HCT116 (cell line): ENCODE results near the gene AFAP1. TPM values are rescaled to one million over a fixed set of nuclear protein-coding genes. Genes with fewer than 3 reads are reported as not detected.

ENCODE experiments used
- ATAC-seq: fragments of 200-7000 bp; cut with Tn5 transposase; 2 replicates; pipeline ENCODE4 v1.9.1; 2020; ENCODE audit warnings: mild to moderate bottlenecking, moderate library complexity
- BruUV-seq: library from RNA; stranded (reverse); fragments of 400-500 nt; replicated peaks from 2 replicates; lab custom pipeline; 2021; lab: Mats Ljungman, UMichigan
- CTCF ChIA-PET: fragments of 300-600 bp; sonication (Branson Sonifier 250); formaldehyde crosslinking; loops from one replicate; lab custom pipeline; 2021; ENCODE audit warnings: antibody characterized with exemption; lab: Charles Lee
- POLR2A ChIA-PET: fragments of 300-600, 350-600 bp; sonication (Branson Sonifier 250); formaldehyde crosslinking; loops from one replicate; lab custom pipeline; 2021; ENCODE audit warnings: antibody characterized with exemption; lab: Charles Lee
- RAD21 ChIA-PET, 2 experiments: fragments of 300-600 bp; sonication (Branson Sonifier 250); formaldehyde crosslinking; loops; one replicate each; lab custom pipeline; 2023; ENCODE audit warnings: low total read pairs in 2 of 2; ENCODE audit not compliant: uncharacterized antibody in 2 of 2, unreplicated experiment in 2 of 2, low non-redundant PET in 1 of 2; lab: Charles Lee
- DNase-seq: peaks from one replicate; pipeline ENCODE4 v3.0.0-alpha.2; 2010; ENCODE audit warnings: low read depth, low spot score
- H2AFZ ChIP-seq: fragments of 200-600 bp; shearing (Covaris generic), sonication (generic); 2 replicates; pipeline ENCODE4 v1.6.1; 2017; ENCODE audit warnings: low read depth, mixed run types, mixed read lengths, antibody characterized with exemption, low read length; ENCODE audit not compliant: poor library complexity, severe bottlenecking
- H3K27ac ChIP-seq: 2 replicates; pipeline ENCODE4 v1.5.1; 2012; ENCODE audit warnings: low read depth, low read length
- H3K27me3 ChIP-seq: fragments of 200-600 bp; sonication (generic); 2 replicates; pipeline ENCODE4 v1.6.1; 2016; ENCODE audit warnings: mixed run types, low read length, mixed read lengths; ENCODE audit not compliant: insufficient read depth
- H3K36me3 ChIP-seq, 2 experiments: fragments of 200-500 bp in 1 of 2; fragments of 200-600 bp in 1 of 2; sonication (Bioruptor generic) in 1 of 2; sonication (generic) in 1 of 2; 2 replicates each; pipeline versions ENCODE4 v1.5.1 to v1.6.1; 2014 to 2016; ENCODE audit warnings: low read length in 2 of 2, inconsistent platforms in 1 of 2, mixed read lengths in 1 of 2, mixed run types in 1 of 2; ENCODE audit not compliant: insufficient read depth in 2 of 2, control insufficient read depth in 1 of 2
- H3K4me1 ChIP-seq, 2 experiments: fragments of 200-600 bp in 1 of 2; sonication (generic) in 1 of 2; 2 replicates each; pipeline versions ENCODE4 v1.5.1 to v1.6.1; 2012 to 2017; ENCODE audit warnings: low read length in 2 of 2, inconsistent platforms in 1 of 2, mild to moderate bottlenecking in 1 of 2, mixed read lengths in 1 of 2, mixed run types in 1 of 2, moderate library complexity in 1 of 2; ENCODE audit not compliant: insufficient read depth in 2 of 2, control insufficient read depth in 1 of 2
- H3K4me2 ChIP-seq: fragments of 200-600 bp; sonication (generic); 2 replicates; pipeline ENCODE4 v1.6.1; 2017; ENCODE audit warnings: mixed run types, low read length, mixed read lengths
- H3K4me3 ChIP-seq, 2 experiments: fragments of 200-600 bp in 1 of 2; sonication (generic) in 1 of 2; replicated peaks in 1 of 2; 2 replicates each; pipeline ENCODE4 v1.5.1; 2011 to 2016; ENCODE audit warnings: low read length in 2 of 2, control low read depth in 1 of 2, low read depth in 1 of 2, mild to moderate bottlenecking in 1 of 2, mixed read lengths in 1 of 2, mixed run types in 1 of 2
- H3K79me2 ChIP-seq: fragments of 200-600 bp; sonication (generic); 2 replicates; pipeline ENCODE4 v1.6.1; 2017; ENCODE audit warnings: mild to moderate bottlenecking, mixed run types, low read length, moderate library complexity, mixed read lengths; ENCODE audit not compliant: insufficient read depth
- H3K9ac ChIP-seq: fragments of 200-600 bp; sonication (generic); 2 replicates; pipeline ENCODE4 v1.6.1; 2016; ENCODE audit warnings: low read length, mixed read lengths
- H3K9me2 ChIP-seq: fragments of 200-600 bp; sonication (generic), shearing (Covaris generic); 2 replicates; pipeline ENCODE4 v1.6.1; 2017; ENCODE audit warnings: mixed run types, mild to moderate bottlenecking, moderate library complexity; ENCODE audit not compliant: insufficient read depth
- H3K9me3 ChIP-seq, 2 experiments: fragments of 200-500 bp in 1 of 2; fragments of 200-600 bp in 1 of 2; sonication (Bioruptor generic) in 1 of 2; sonication (generic) in 1 of 2; 2 replicates each; pipeline ENCODE4 v1.6.1; 2014 to 2017; ENCODE audit warnings: low read length in 2 of 2, mixed read lengths in 2 of 2, inconsistent platforms in 1 of 2, low read depth in 1 of 2, mild to moderate bottlenecking in 1 of 2, mixed run types in 1 of 2, moderate library complexity in 1 of 2; ENCODE audit not compliant: control insufficient read depth in 1 of 2, insufficient read depth in 1 of 2
- H4K20me1 ChIP-seq: fragments of 200-600 bp; sonication (generic), shearing (Covaris generic); 2 replicates; pipeline ENCODE4 v1.6.1; 2017; ENCODE audit warnings: mixed run types, mild to moderate bottlenecking, moderate library complexity; ENCODE audit not compliant: insufficient read depth
- CBX3 ChIP-seq: IDR thresholded peaks from 2 replicates; pipeline ENCODE4 v1.6.1; 2012; ENCODE audit warnings: low read depth
- EGR1 ChIP-seq: IDR thresholded peaks from 2 replicates; pipeline ENCODE4 v1.6.1; 2012; ENCODE audit warnings: low read depth
- MAX ChIP-seq: IDR thresholded peaks from 2 replicates; pipeline ENCODE4 v1.6.1; 2012
- RAD21 ChIP-seq: IDR thresholded peaks from 2 replicates; pipeline ENCODE4 v1.6.1; 2012; ENCODE audit warnings: low read depth, mild to moderate bottlenecking
- intact Hi-C: fragments of 100-400 bp; cut with micrococcal nuclease; formaldehyde crosslinking; loops from 2 replicates; pipeline ENCODE4 v1.10.0; 2022
- total RNA-seq: library from RNA; stranded (reverse); gene quantifications from one replicate; pipeline ENCODE4 v1.2.1, GENCODE V29; 2021; ENCODE audit not compliant: unreplicated experiment

Gene AFAP1
- total RNA-seq, 1 experiment from 2014 or later: 19.4 TPM

- no peak overlapping the region for H2AFZ ChIP-seq
- ChIA-PET CTCF (no interaction called here), POLR2A (no interaction called here), RAD21 (no interaction called here)
- DNase-seq (no peak), ATAC-seq (no peak)
- no peaks in the 10 kb centered on the region for H3K9me2 ChIP-seq
- no peaks in the 10 kb centered on the region for H4K20me1 ChIP-seq
- H3K27me3 ChIP-seq: no peaks in the 10 kb centered on the region
- BruUV-seq: no TSS peak
- no peak overlapping the region for H3K4me3 ChIP-seq
- no peak overlapping the region for H3K4me2 ChIP-seq
- no peaks in the 10 kb centered on the region for H3K36me3 ChIP-seq
- no peaks in the 10 kb centered on the region for H3K4me1 ChIP-seq
- H3K9me3 ChIP-seq: no peaks in the 10 kb centered on the region
- H3K79me2 ChIP-seq: peaks cover 14% of the 10 kb centered on the region
- no peak overlapping the region for H3K9ac ChIP-seq
- TF ChIP-seq RAD21: no peak
- no peak overlapping the region for H3K27ac ChIP-seq
- intact Hi-C loops: no loop called here
These were observed 40.3 kb downstream of the AFAP1 start for GRCh38 chr4:7899184-7899869.

- DNase-seq (no peak), ATAC-seq (no peak)
- TF ChIP-seq MAX (no peak), EGR1 (no peak), CBX3 (no peak)
- H4K20me1 ChIP-seq: no peaks in the 10 kb centered on the region
- ChIA-PET CTCF (no interaction called here), POLR2A (no interaction called here), RAD21 (no interaction called here)
- no TSS peak for BruUV-seq
- no peaks in the 10 kb centered on the region for H3K9me3 ChIP-seq
- H3K9ac ChIP-seq: no peak overlapping the region
- H3K4me1 ChIP-seq: no peaks in the 10 kb centered on the region
- peaks cover 14% of the 10 kb centered on the region for H3K79me2 ChIP-seq
- no peak overlapping the region for H3K27ac ChIP-seq
- intact Hi-C loops: no loop called here
- H3K36me3 ChIP-seq: no peaks in the 10 kb centered on the region
- no peaks in the 10 kb centered on the region for H3K27me3 ChIP-seq
- no peaks in the 10 kb centered on the region for H3K9me2 ChIP-seq
- H3K4me3 ChIP-seq: no peak overlapping the region
- H2AFZ ChIP-seq: no peak overlapping the region
- no peak overlapping the region for H3K4me2 ChIP-seq
These were observed 41.3 kb downstream of the AFAP1 start for GRCh38 chr4:7898385-7898784.
